ENCODE results near the gene CCNT1.
A peak's percentile ranks its signal among the peaks of the same experiment; 100 is the strongest.
"Not testable (repeated sequence)": the region's sequence is repeated elsewhere in the genome, so short reads cannot be mapped to it uniquely, and the experiment has no call there.

CCNT1 gene

DNA sequence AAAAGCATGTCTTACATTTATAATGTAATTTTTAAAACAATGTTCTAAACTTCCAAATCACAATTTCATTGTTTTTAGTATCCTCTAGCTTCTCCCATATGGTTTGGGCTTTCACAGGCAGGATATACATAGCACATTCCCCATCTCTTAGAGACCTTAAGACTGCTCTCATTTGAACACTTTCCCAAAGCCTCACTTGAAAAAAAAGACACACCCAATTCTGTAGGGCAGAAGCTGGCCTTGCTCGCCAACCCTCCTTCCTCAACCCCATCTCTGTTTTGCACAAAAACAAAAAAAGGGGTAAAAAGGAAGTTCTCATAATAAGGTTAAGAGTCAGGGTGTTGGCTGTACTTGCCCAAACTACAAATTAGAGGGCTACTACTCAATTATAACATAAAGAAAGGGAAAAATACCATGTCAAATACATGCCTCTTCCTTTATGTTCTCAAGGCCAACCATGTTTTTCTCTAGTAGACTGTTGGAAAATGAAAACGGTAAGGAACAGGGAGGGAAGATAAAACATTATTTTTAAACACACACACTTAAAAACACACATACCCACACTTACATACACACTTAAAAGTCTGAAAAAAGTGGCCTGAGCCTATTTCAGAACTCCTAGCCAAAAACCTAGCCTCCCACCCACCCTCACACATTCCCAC is 24.6 kb downstream of the CCNT1 start:
- no peak for DNase-seq (ENCODE audit: low spot score)

GRCh38 chr12:48690990-48691389 is 25.5 kb downstream of the CCNT1 start:
- DNase-seq (ENCODE audit: low spot score) = no peak

GRCh38 chr12:48690436-48690835 is 26.1 kb downstream of the CCNT1 start:
- DNase-seq (ENCODE audit: low spot score) = no peak

DNA sequence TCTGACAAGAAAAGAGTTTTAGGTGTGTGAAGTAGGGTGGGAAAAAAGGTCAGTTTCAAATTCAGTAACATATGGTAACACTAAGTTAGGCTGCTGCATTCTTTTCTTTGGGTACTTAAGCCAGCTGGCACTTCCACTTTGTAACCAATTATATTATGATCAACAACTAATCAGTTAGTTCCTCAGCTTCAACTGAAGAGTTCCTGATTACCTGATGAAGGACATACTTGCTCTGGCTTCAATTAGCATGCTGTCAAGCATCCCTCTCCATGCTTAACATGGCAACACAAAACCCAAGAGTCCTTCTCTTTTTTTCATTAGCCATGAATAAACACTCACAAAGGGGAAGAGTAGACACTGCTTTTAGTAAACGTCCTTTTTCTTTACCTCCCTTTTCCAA is 27.7 kb downstream of the CCNT1 start:
- DNase-seq (ENCODE audit: low spot score) = no peak

GRCh38 chr12:48687592-48687991 is 28.9 kb downstream of the CCNT1 start:
- DNase-seq (ENCODE audit: low spot score) = no peak

DNA sequence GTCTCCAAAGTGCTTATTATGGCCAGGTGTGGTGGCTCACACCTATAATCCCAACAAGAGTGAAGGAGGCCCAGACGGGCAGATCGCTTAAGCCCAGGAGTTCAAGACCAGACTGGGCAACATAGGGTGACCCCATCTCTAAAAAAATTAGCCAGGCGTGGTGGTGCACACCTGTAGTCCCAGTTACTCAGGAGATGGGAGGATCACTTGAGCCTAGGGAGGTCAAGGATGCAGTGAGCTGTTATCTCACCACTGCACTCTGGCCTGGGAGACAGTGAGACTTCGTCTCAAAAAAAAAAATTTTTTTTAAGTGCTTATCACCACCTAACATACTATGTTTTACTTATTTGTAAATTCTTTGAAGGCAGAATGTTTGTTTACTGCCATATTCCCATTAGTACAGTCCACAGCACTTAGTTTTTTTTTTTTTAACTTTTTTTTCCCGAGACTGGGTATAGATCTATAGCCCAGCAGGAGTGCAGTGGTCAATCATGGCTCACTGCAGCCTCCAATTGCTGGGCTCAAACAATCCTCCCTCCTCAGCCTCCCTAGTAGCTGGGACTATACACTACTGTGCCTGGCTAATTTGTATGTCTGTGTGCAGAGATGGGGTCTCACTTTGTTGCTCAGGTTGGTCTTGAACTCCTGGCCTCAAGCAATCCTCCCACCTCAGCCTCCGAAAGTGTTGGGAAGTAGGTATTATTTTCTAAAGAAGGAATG is 29.7 kb downstream of the CCNT1 start:
- no peak for DNase-seq (ENCODE audit: low spot score)

DNA sequence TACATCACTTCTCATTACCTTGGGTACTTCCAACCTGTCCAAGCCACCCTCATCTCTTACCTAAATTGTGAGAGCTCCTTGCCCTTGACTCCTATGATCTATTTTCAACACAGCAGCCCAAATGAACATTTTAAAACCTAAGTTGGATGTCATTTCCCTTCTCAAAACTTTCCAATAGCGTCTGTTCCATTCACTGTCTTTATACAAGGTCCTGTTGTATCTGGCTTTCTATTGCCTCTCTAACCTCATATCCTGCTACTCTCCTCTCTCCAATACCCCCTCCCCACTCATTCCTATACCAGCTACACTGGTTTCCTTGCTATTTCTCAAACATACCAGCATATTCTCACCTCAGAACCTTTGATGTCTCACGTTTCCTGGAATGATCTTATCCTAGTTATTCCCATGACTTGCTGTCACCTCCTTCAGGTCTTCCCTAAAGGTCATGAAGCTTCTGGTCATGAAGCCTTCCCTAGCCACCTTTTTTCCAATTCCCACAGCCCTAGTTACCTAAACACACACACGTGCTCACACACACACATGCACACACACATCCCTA is 30.4 kb downstream of the CCNT1 start:
- no peak for DNase-seq (ENCODE audit: low spot score)

DNA sequence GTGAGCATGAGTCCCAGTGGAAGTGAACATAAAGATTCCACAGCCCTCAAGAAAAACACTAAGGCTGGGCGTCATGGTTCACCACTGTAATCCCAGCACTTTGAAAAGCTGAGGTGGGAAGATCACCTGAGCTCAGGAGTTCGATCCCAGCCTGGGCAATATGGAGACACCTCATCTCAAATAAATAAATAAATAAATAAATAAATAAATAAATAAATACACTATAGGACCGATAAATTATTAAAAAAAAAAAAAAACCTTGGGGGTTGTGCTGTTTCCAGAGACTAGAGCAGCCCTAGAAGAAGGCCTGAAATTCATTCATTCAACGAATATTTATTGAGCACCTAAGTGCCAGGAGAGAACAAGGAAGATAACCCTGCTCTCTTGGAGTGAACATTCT is 33.0 kb downstream of the CCNT1 start:
- DNase-seq (ENCODE audit: low spot score) = no peak

- no peak for DNase-seq (ENCODE audit: low spot score)
These were observed 33.6 kb downstream of the CCNT1 start for GRCh38 chr12:48682927-48683326.

DNA sequence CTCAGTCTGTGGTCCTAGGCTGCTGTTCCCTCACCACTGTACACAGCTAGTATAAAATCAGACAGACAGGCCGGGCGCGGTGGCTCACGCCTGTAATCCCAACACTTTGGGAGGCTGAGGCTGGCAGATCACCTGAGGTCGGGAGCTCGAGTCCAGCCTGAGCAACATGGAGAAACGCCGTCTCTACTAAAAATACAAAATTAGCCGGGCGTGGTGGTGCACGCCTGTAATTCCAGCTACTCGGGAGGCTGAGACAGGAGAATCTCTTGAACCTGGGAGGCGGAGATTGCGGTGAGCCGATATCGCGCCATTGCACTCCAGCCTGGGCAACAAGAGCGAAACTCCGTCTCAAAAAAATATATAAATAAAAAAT is 34.0 kb downstream of the CCNT1 start:
- not testable (repeated sequence) for DNase-seq (ENCODE audit: low spot score)

- DNase-seq (ENCODE audit: low spot score) = peak; percentile 99
These were observed 34.6 kb downstream of the CCNT1 start, which contains the start of gene KANSL2 for GRCh38 chr12:48681710-48682532. Gene KANSL2 (minus strand): TSS chr12:48682238. CDS start chr12:48681632, 606 bp downstream.

DNA sequence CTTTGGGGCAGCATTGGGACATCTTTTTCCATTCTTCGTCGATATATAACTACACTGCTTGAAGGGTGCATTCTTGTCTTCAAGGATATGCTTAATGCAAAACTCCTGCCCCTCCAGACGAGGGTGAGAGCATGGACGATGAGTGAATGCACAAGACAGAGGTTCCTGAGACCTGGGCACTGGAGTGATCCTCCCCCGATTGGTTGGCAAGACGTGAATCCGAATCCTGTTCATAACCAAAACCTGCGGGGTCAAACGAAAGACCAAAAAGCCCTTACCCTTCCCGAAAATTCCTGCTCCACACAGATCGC is 35.2 kb downstream of the CCNT1 start:
- DNase-seq (ENCODE audit: low spot score) = peak; percentile 53

- no peak for DNase-seq (ENCODE audit: low spot score)
These were observed 35.6 kb downstream of the CCNT1 start for GRCh38 chr12:48680861-48681260.

GRCh38 chr12:48678551-48679185 is 37.8 kb downstream of the CCNT1 start:
- DNase-seq (ENCODE audit: low spot score) = no peak

DNA sequence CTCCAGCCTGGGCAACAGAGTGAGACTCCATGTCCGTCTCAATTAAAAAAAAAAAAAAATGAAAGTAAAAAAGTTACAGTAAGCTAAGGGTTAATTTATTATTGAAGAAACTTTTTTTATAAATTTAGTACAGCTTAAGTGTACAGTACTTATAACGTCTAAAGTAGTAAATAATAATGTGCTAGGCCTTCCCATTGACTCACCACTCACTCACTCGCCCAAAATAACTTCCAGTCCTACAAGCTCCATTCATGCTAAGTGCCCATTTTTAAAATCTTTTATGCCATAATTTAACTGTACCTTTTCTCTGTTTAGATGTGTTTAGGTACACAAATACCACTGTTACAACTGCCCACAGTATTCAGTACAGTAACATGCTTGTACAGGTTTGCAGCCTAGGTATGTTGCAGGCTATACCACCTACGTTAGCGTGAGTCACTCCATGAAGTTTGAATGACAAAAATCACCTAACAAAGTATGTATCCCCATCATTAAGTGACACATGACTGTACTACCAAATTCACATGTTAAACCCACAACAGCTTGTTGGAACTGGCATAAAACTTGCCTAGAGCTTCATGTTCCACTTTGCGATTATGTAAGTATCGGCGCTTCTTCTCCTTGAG is 45.2 kb downstream of the CCNT1 start:
- no peak for DNase-seq (ENCODE audit: low spot score)

DNA sequence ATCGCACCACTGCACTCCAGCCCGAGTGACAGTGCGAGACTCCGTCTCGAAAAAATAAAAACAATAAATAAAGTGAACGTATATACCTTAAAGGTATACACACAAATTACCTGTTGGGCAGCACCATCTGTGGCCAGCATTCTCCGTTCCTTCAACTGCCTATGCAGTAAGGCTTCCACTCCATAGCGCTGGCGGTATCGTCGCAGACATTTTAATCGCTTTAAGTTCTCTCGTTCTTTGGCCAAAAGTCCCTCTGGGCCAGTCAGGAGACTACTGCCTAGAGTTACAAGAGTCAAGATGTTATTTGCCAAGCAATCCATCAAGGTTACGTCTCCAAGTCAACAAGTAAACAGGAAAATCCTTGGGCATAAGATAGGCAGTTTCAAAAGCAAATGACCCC is 47.5 kb downstream of the CCNT1 start:
- DNase-seq (ENCODE audit: low spot score) = no peak

DNA sequence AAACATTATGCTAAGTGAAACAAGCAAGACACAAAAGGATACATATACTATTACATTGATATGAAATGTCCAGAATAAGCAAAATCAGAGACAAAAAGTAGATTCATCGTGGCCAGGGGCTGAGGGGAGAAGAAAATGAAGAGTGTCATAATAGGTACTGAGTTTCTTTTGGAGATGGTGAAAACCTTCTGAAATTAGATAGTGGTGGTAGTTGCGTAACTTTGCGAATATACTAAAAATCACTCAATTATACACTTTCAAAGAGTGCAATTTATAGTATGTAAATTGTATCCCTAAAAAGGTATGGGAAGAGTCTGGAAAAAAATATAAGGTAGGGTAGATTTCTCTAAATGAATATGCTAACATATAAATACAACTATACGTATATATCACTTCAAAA is 56.6 kb downstream of the CCNT1 start:
- DNase-seq (ENCODE audit: low spot score) = no peak

DNA sequence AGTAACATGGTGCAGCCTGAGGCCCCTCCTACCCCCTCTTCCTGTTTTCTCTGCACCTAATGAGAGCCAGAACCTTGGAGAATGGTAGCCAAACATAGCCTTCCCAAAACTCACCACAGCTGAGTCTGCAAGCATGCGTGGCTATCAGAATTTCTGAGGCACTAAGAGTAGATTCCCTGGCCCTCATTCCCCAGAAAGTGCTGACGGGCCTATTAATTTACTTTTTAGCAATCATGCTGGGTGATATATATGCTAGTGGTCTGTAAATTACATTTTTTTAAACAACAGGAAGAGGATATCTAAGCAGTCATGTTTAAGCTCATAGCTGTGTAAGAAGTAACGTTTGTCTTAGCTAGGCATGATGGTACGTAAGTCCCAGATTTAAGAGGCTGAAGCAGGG is 64.8 kb downstream of the CCNT1 start:
- DNase-seq (ENCODE audit: low spot score) = no peak

DNA sequence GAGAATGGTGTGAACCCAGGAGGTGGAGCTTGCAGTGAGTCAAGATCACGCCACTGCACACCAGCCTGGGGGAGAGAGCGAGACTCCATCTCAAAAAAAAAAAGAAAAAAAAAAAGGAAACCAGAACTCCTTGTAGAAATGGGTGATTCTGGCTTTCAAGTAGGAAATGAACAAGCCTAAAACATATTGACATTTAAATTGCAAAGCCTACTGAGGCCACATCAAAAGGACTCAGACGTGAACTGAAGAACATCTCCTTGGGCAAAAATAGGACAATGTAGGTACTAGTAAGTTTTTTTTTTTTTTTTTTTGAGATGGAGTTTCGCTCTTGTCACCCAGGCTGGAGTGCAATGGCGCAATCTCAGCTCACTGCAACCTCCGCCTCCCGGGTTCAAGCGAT is 71.2 kb downstream of the CCNT1 start:
- DNase-seq (ENCODE audit: low spot score) = not testable (repeated sequence)

GRCh38 chr12:48643011-48643410 is 73.5 kb downstream of the CCNT1 start:
- no peak for DNase-seq (ENCODE audit: low spot score)

DNA sequence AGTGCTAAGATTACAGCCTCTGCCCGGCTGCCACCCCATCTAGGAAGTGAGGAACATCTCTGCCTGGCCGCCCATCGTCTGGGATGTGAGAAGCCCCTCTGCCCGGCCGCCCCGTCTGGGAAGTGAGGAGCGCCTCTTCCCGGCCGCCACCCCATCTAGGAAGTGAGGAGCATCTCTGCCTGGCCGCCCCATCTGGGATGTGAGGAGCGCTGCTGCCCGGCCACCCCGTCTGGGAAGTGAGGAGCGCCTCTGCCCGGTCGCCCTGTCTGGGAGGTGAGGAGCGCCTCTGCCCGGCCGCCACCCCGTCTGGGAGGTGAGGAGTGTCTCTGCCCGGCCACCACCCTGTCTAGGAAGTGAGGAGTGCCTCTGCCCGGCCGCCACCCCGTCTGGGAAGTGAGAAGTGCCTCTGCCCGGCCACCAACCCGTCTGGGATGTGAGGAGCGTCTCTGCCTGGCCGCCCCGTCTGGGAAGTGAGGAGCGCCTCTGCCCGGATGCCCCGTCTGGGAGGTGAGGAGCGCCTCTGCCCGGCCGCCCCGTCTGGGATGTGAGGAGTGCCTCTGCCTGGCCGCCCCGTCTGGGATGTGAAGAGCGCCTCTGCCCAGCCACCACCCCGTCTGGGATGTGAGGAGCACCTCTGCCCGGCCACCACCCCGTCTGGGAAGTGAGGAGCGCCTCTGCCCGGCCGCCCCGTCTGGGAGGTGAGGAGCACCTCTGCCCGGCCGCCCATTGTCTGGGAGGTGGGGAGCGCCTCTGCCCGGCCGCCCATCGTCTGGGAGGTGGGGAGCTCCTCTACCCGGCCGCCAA is 74.6 kb downstream of the CCNT1 start:
- not testable (repeated sequence) for DNase-seq (ENCODE audit: low spot score)

All from NAMALWA (cell line).